Measurements from ENCODE around the gene FHOD3.

Gene FHOD3

DNA sequence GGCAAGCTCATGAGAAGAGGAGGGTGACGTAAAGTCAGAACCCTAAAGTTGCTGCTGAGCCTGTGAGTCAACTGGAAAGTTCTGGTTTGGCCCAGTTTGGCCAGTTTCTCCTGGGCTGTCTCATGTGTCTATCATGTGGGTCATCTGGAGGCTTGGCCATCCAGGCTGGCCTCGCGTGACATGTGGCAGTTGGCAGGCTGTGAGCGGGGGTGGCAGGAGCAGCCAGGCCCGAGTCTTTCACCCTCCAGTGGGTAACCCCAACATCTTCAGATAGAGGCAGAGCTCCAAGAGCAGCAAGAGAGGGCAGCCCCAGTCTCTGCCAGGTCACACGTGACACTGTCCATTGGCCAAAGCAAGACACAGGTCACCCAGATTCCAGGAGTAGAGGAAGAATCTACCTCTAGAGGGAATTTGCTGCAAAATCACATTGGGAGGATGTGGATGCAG lies 51.5 kb downstream of the FHOD3 start:
- H3K4me3 ChIP-seq (ENCODE audit: low read length, poor library complexity, severe bottlenecking), result no peak overlapping the region
- H2AFZ ChIP-seq (ENCODE audit: low read length), result no peak overlapping the region
- no peaks in the 10 kb centered on the region for H3K9me3 ChIP-seq (ENCODE audit: insufficient read depth, low read depth, low read length)
- H3F3A ChIP-seq (ENCODE audit: low read depth), result no peaks in the 10 kb centered on the region
- no peaks in the 10 kb centered on the region for H3K9me2 ChIP-seq (replicated peaks; ENCODE audit: low read depth, low read length)
- no peaks in the 10 kb centered on the region for H4K20me1 ChIP-seq (ENCODE audit: insufficient read depth, low read length, poor library complexity, severe bottlenecking)
- H3K4me1 ChIP-seq (ENCODE audit: insufficient read depth, low read length, poor library complexity, severe bottlenecking), result no peaks in the 10 kb centered on the region
- H3K36me3 ChIP-seq (ENCODE audit: insufficient read depth, low read length), result no peaks in the 10 kb centered on the region
- no peak overlapping the region for H3K9ac ChIP-seq (ENCODE audit: low read depth, low read length, poor library complexity, severe bottlenecking)
- H3K79me2 ChIP-seq (ENCODE audit: insufficient read depth, low read length), result no peaks in the 10 kb centered on the region
- TF ChIP-seq, protein P1, sequence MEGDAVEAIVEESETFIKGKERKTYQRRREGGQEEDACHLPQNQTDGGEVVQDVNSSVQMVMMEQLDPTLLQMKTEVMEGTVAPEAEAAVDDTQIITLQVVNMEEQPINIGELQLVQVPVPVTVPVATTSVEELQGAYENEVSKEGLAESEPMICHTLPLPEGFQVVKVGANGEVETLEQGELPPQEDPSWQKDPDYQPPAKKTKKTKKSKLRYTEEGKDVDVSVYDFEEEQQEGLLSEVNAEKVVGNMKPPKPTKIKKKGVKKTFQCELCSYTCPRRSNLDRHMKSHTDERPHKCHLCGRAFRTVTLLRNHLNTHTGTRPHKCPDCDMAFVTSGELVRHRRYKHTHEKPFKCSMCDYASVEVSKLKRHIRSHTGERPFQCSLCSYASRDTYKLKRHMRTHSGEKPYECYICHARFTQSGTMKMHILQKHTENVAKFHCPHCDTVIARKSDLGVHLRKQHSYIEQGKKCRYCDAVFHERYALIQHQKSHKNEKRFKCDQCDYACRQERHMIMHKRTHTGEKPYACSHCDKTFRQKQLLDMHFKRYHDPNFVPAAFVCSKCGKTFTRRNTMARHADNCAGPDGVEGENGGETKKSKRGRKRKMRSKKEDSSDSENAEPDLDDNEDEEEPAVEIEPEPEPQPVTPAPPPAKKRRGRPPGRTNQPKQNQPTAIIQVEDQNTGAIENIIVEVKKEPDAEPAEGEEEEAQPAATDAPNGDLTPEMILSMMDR (conservative IDR thresholded peaks at IDR 0.05; ENCODE audit: low read length), result no peak
- TF ChIP-seq EZH2phosphoT487 (IDR thresholded peaks at IDR 0.05; ENCODE audit: borderline replicate concordance), result no peak
- no peaks in the 10 kb centered on the region for H3K27me3 ChIP-seq (ENCODE audit: insufficient read depth, low read length, poor library complexity, severe bottlenecking)
- H3K4me2 ChIP-seq (ENCODE audit: low read depth, low read length, poor library complexity, severe bottlenecking), result no peak overlapping the region

DNA sequence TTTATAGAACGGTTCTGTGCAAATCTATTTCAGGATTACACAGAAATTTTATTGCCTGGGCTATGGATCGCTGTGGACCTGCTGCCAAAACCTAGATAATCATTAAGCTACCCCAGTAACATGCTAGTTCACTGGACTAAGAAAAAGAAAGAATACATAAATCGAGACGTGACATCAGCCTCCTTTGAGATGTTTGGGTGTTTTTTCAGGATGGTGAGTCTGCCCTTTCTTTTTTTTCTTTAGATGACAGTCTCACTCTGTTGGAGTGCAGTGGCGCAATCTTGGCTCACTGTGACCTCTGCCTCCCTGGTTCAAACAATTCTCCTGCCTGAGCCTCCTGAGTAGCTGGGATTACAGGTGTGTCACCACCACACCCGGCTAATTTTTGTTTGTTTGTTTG lies 52.0 kb downstream of the FHOD3 start:
- H3K27me3 ChIP-seq (ENCODE audit: insufficient read depth, low read length, poor library complexity, severe bottlenecking), result no peaks in the 10 kb centered on the region
- H3K36me3 ChIP-seq (ENCODE audit: insufficient read depth, low read length), result no peaks in the 10 kb centered on the region
- H3K9ac ChIP-seq (ENCODE audit: low read depth, low read length, poor library complexity, severe bottlenecking), result no peak overlapping the region
- no peaks in the 10 kb centered on the region for H3K9me3 ChIP-seq (ENCODE audit: insufficient read depth, low read depth, low read length)
- no peak overlapping the region for H2AFZ ChIP-seq (ENCODE audit: low read length)
- no peaks in the 10 kb centered on the region for H4K20me1 ChIP-seq (ENCODE audit: insufficient read depth, low read length, poor library complexity, severe bottlenecking)
- no peaks in the 10 kb centered on the region for H3K9me2 ChIP-seq (replicated peaks; ENCODE audit: low read depth, low read length)
- TF ChIP-seq EZH2phosphoT487 (IDR thresholded peaks at IDR 0.05; ENCODE audit: borderline replicate concordance), result no peak
- TF ChIP-seq, protein P1 (conservative IDR thresholded peaks at IDR 0.05; ENCODE audit: low read length), result no peak
- H3K79me2 ChIP-seq (ENCODE audit: insufficient read depth, low read length), result no peaks in the 10 kb centered on the region
- no peak overlapping the region for H3K4me2 ChIP-seq (ENCODE audit: low read depth, low read length, poor library complexity, severe bottlenecking)
- H3K4me3 ChIP-seq (ENCODE audit: low read length, poor library complexity, severe bottlenecking), result no peak overlapping the region
- no peaks in the 10 kb centered on the region for H3F3A ChIP-seq (ENCODE audit: low read depth)
- no peaks in the 10 kb centered on the region for H3K4me1 ChIP-seq (ENCODE audit: insufficient read depth, low read length, poor library complexity, severe bottlenecking)

DNA sequence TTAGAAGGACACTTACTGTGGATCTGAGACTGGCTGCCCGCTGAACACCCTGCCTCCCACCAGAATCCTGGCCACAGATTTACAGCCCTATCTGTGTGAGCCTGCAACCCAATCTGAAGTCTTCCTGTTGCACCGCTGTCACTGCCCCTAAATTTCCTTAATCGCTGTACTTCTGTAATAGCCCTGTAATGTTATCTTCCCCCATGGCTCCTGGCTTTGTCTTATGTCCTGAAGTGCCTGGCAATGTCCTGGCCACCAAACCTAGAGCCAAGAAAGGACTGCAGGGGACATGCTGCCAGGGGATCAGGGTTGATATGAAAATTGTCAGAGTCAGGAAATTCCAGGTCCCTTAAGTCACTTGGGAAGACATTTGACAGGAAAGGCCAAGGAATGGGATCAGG lies 52.7 kb downstream of the FHOD3 start:
- Histone ChIP-seq H3K36me3 (ENCODE audit: insufficient read depth, low read length) (no peaks in the 10 kb centered on the region), H3K4me2 (ENCODE audit: low read depth, low read length, poor library complexity, severe bottlenecking) (no peak overlapping the region), H2AFZ (ENCODE audit: low read length) (no peak overlapping the region), H3K9ac (ENCODE audit: low read depth, low read length, poor library complexity, severe bottlenecking) (no peak overlapping the region), H3K9me3 (ENCODE audit: insufficient read depth, low read depth, low read length) (no peaks in the 10 kb centered on the region), H3K9me2 (replicated peaks; ENCODE audit: low read depth, low read length) (no peaks in the 10 kb centered on the region), H3K79me2 (ENCODE audit: insufficient read depth, low read length) (no peaks in the 10 kb centered on the region), H3K4me1 (ENCODE audit: insufficient read depth, low read length, poor library complexity, severe bottlenecking) (no peaks in the 10 kb centered on the region), H3F3A (ENCODE audit: low read depth) (no peaks in the 10 kb centered on the region), H3K27me3 (ENCODE audit: insufficient read depth, low read length, poor library complexity, severe bottlenecking) (no peaks in the 10 kb centered on the region), H4K20me1 (ENCODE audit: insufficient read depth, low read length, poor library complexity, severe bottlenecking) (no peaks in the 10 kb centered on the region), H3K4me3 (ENCODE audit: low read length, poor library complexity, severe bottlenecking) (no peak overlapping the region)
- TF ChIP-seq, protein P1 (conservative IDR thresholded peaks at IDR 0.05; ENCODE audit: low read length), result no peak
- TF ChIP-seq EZH2phosphoT487 (IDR thresholded peaks at IDR 0.05; ENCODE audit: borderline replicate concordance), result no peak
